Measurements from ENCODE around the gene C2orf74.
"Not testable (repeated sequence)": the region's sequence is repeated elsewhere in the genome, so short reads cannot be mapped to it uniquely, and the experiment has no call there.

Gene C2orf74

GRCh38 chr2:61161888-61162287 lies at the start of gene C2orf74:
TSS of gene C2orf74 (plus strand) at chr2:61162188. CDS start at chr2:61162515, 327 bp downstream.
- Histone ChIP-seq H3K4me3 (no peak within 1 kb of the TSS), H3K27ac (no peak within 1 kb of the TSS)
- DNase-seq (ENCODE audit: low spot score), result no peak
- TF ChIP-seq CTCF (IDR thresholded peaks at IDR 0.05), result no peak

- Histone ChIP-seq H3K27ac (no peak overlapping the region), H3K4me3 (no peak overlapping the region)
- DNase-seq (ENCODE audit: low spot score), result no peak
- no peak for TF ChIP-seq CTCF (IDR thresholded peaks at IDR 0.05)
Observed at GRCh38 chr2:61114147-61114546, 47.8 kb upstream of the C2orf74 start.

- no peak overlapping the region for H3K27ac ChIP-seq
- no peak for DNase-seq (ENCODE audit: low spot score)
- no peak overlapping the region for H3K4me3 ChIP-seq
- no peak for TF ChIP-seq CTCF (IDR thresholded peaks at IDR 0.05)
Observed at GRCh38 chr2:61116302-61116701, 45.7 kb upstream of the C2orf74 start.

GRCh38 chr2:61117534-61117933 lies 44.5 kb upstream of the C2orf74 start:
- Histone ChIP-seq H3K4me3 (no peak overlapping the region), H3K27ac (no peak overlapping the region)
- no peak for DNase-seq (ENCODE audit: low spot score)
- TF ChIP-seq CTCF (IDR thresholded peaks at IDR 0.05), result no peak

- TF ChIP-seq CTCF (IDR thresholded peaks at IDR 0.05), result no peak
- Histone ChIP-seq H3K27ac (no peak overlapping the region), H3K4me3 (no peak overlapping the region)
- DNase-seq (ENCODE audit: low spot score), result no peak
Observed at GRCh38 chr2:61125123-61125710, 36.8 kb upstream of the C2orf74 start.

GRCh38 chr2:61125798-61126197 lies 36.2 kb upstream of the C2orf74 start:
- Histone ChIP-seq H3K27ac (no peak overlapping the region), H3K4me3 (no peak overlapping the region)
- no peak for TF ChIP-seq CTCF (IDR thresholded peaks at IDR 0.05)
- DNase-seq (ENCODE audit: low spot score), result no peak

- not testable (repeated sequence) for H3K27ac ChIP-seq; DNase-seq (ENCODE audit: low spot score); H3K4me3 ChIP-seq
Observed at GRCh38 chr2:61128122-61128521, 33.9 kb upstream of the C2orf74 start.

GRCh38 chr2:61134141-61134540 lies 27.8 kb upstream of the C2orf74 start:
- Histone ChIP-seq H3K4me3 (no peak overlapping the region), H3K27ac (no peak overlapping the region)
- TF ChIP-seq CTCF (IDR thresholded peaks at IDR 0.05), result no peak

More at GRCh38 chr2:61134141-61134540, 27.8 kb upstream of the C2orf74 start:
- no peak for DNase-seq (ENCODE audit: low spot score)

Data from coronary artery (tissue), 2 donors.